Dendritic cell treated with granulocyte-macrophage colony-stimulating factor and Interleukin-4, amounts not matched to agents 40 ng/mL and 50 ng/mL, for 4 days (primary cell): Measurements from ENCODE around the gene NUDT9.
"Not testable (repeated sequence)": the region's sequence is repeated elsewhere in the genome, so short reads cannot be mapped to it uniquely, and the experiment has no call there.

Experiments
- H3K27ac Mint-ChIP-seq: one replicate; pipeline ENCODE4 v1.8.0; 2022; ENCODE audit warnings: mild to moderate bottlenecking, mixed read lengths
- H3K27me3 Mint-ChIP-seq: one replicate; pipeline ENCODE4 v1.8.0; 2022; ENCODE audit warnings: mild to moderate bottlenecking, mixed read lengths
- H3K36me3 Mint-ChIP-seq: one replicate; pipeline ENCODE4 v1.8.0; 2022; ENCODE audit warnings: low read depth, mixed read lengths
- H3K4me1 Mint-ChIP-seq: one replicate; pipeline ENCODE4 v1.8.0; 2022; ENCODE audit warnings: low read depth, mixed read lengths
- H3K4me3 Mint-ChIP-seq: one replicate; pipeline ENCODE4 v1.8.0; 2022; ENCODE audit warnings: mild to moderate bottlenecking, moderate library complexity, mixed read lengths
- H3K9me3 Mint-ChIP-seq: one replicate; pipeline ENCODE4 v1.8.0; 2022; ENCODE audit warnings: mixed read lengths
- intact Hi-C: fragments of 100-400 bp; cut with micrococcal nuclease; formaldehyde crosslinking; loops from one replicate; pipeline ENCODE4 v1.15.0; 2022

NUDT9 gene

DNA sequence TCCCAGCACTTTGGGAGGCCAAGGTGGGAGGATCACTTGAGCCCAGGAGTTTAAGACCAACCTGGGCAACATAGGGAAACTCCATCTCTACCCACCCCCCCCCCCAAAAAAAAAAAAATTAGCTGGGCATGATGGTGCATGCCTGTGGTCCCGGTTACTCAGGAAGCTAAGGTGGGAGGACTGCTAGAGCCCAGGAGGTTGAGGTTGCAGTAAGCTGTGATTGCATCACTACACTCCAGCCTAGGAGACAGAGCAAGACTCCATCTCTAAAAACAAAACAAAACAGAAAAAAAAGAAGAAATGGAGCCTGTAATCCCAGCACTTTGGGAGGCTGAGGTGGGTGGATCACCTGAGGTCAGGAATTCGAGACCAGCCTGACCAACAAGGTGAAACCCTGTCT is 69.5 kb downstream of the NUDT9 start:
- H3K27me3 Mint-ChIP-seq, H3K4me3 Mint-ChIP-seq, H3K36me3 Mint-ChIP-seq, H3K4me1 Mint-ChIP-seq, intact Hi-C loops, H3K27ac Mint-ChIP-seq: not testable (repeated sequence)
- H3K9me3 Mint-ChIP-seq = peaks cover 16% of the 10 kb centered on the region

DNA sequence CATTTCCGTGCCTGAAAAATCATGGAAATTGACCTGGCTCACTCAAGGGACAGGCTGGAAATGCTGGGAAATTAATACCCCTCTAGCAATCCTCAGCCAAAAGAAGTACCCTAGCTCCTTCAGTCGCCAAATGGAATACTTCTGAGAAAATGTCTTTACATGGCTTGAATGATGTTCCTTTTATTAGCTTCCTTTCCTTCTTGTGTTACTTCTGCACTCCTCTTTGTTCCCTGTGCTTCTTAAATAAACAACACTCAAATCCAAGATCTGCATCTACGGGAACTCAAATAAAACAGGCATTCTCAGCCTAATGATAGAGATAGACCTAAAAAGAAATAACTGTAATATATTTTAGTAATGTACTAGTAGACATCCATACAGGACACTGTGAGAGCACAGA is 70.7 kb downstream of the NUDT9 start:
- Mint-ChIP-seq H3K36me3 (no peaks in the 10 kb centered on the region), H3K4me1 (no peaks in the 10 kb centered on the region), H3K27me3 (no peaks in the 10 kb centered on the region), H3K9me3 (peaks cover 11% of the 10 kb centered on the region), H3K27ac (no peak overlapping the region), H3K4me3 (no peak overlapping the region)
- intact Hi-C loops = no loop called here

DNA sequence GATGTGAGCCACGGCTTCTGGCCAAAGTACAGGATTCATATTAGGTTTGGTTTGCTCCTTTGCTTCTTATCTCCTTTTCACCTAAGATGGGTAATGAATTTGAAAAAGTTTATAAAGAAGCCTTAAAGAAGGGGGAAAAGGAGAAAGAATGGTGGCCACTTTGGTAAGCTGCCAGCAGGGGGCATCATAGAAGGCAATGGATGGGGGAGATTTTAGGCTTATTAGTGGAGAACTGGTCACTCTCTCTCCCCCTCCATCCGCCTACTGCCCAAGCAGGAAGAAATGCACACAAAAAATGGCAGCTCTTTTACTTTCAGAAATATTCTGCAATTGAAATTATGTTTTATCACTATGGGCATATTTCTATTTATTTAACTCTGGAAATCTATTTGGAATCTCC is 74.8 kb downstream of the NUDT9 start:
- Mint-ChIP-seq H3K36me3 (no peaks in the 10 kb centered on the region), H3K4me1 (no peaks in the 10 kb centered on the region), H3K9me3 (no peaks in the 10 kb centered on the region), H3K27ac (no peak overlapping the region), H3K27me3 (no peaks in the 10 kb centered on the region), H3K4me3 (no peak overlapping the region)
- intact Hi-C loops = loop anchor here (1.0 to 5.0 kb wide), 2 partner anchors 342 to 355 kb away; no protein-coding TSS in a partner anchor

DNA sequence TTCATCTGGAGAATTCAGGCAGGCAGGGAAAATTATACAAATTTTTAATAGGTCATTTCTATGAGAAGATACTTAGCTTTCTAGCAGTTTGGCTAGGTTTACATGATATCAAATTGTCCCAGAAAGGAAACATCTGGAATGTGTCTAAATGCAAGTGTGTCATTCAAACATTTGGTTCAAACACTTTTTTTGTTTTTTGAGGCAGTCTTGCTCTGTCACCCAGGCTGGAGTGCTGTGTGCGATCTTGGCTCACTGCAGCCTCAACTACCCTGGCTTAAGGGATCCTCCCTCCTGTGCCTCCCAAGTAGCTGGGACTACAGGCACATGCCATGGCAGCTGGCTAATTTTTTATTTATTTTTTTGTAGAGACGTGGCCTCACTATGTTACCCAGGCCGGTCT is 75.2 kb downstream of the NUDT9 start:
- H3K4me3 Mint-ChIP-seq = no peak overlapping the region
- H3K27ac Mint-ChIP-seq = no peak overlapping the region
- H3K27me3 Mint-ChIP-seq = no peaks in the 10 kb centered on the region
- no peaks in the 10 kb centered on the region for H3K9me3 Mint-ChIP-seq
- no peaks in the 10 kb centered on the region for H3K4me1 Mint-ChIP-seq
- no peaks in the 10 kb centered on the region for H3K36me3 Mint-ChIP-seq
- intact Hi-C loops = loop anchor here (1.0 to 5.0 kb wide), 2 partner anchors 342 to 355 kb away; no protein-coding TSS in a partner anchor

DNA sequence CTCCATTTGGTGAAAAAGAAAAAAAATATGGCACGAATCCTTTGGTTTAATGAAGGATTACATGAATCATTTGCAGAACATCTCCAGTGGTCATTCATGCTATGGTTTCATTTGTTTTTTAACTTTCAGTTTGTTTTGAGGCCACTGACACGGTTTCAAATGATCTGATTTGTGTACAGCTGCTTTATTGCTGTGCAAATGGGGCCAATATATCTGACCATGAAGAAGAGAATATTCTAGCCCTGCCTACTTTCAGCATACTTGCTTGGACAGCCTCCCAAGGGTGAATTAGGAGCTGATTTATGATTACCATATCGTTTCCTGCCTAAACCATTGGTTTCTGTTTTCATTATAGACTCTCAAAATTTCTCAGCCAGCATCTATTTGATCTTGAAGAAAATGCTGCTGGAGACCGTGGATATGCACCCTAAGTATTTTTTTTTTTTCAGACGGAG is 76.1 kb downstream of the NUDT9 start:
- intact Hi-C loops = loop anchor here (5.0 kb wide), 1 partner anchor 354 kb away; no protein-coding TSS in a partner anchor
- Mint-ChIP-seq H3K27ac (no peak overlapping the region), H3K4me3 (no peak overlapping the region)

DNA sequence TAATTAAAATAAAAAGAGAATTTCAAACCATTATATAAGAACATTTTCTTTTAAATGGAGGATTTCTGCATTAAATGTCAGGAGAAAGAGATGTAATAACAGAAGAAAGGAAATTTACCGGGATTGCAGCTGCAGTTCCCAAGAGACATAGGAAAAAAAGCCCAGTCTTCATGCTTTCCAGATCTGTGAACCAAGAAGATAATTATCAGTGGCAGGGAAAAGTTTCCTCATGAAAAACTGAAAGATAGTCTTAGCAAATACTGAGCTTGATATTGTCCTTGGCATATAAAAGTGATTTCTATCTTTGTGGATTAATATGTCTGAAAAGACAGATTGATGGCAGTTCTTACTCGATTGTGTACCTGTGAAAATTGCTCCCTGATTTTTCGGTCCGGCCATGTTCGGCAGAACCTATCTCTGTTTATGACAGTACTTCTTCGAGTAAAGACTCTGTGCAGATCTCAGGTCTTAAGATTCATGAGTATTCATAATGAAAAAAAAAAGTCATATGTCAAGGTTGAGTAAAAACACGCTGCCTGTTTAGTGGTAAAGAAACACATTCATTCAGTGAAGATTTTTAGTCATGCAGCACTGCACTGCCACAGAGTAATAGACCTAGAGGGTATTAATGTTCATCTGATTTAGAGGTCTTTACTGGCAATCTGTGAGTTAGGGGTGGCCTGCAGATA is 77.2 kb downstream of the NUDT9 start:
- no peak overlapping the region for H3K27ac Mint-ChIP-seq
- H3K36me3 Mint-ChIP-seq = no peaks in the 10 kb centered on the region
- no peaks in the 10 kb centered on the region for H3K4me1 Mint-ChIP-seq
- H3K4me3 Mint-ChIP-seq = no peak overlapping the region
- no peaks in the 10 kb centered on the region for H3K9me3 Mint-ChIP-seq
- no peaks in the 10 kb centered on the region for H3K27me3 Mint-ChIP-seq
- intact Hi-C loops = loop anchor here (5.0 kb wide), 1 partner anchor 353 kb away; no protein-coding TSS in a partner anchor

More for the DNA sequence above, 76.1 kb downstream of the NUDT9 start:
- Mint-ChIP-seq H3K27me3 (no peaks in the 10 kb centered on the region), H3K4me1 (no peaks in the 10 kb centered on the region), H3K9me3 (no peaks in the 10 kb centered on the region), H3K36me3 (no peaks in the 10 kb centered on the region)

DNA sequence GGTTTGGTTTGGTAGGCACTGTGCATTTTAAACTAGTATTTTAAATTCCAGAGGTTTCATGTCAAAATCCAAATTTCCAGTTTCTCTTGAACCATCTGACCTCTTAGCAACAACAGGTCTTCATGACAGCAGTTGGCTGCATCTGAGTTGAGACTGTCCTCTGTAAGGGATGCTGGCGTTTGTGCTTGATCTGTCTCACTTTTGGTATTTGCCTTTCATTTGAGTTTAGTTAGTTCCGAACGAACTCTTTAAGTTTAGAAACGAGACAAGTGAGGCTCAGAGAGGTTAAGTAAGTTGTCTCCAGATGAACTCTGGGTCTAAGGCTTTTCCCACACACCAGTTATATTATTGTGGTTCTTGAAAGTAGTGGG is 77.7 kb downstream of the NUDT9 start:
- Mint-ChIP-seq H3K4me3 (no peak overlapping the region), H3K27me3 (no peaks in the 10 kb centered on the region), H3K36me3 (no peaks in the 10 kb centered on the region), H3K4me1 (no peaks in the 10 kb centered on the region), H3K27ac (no peak overlapping the region), H3K9me3 (no peaks in the 10 kb centered on the region)
- intact Hi-C loops = no loop called here

DNA sequence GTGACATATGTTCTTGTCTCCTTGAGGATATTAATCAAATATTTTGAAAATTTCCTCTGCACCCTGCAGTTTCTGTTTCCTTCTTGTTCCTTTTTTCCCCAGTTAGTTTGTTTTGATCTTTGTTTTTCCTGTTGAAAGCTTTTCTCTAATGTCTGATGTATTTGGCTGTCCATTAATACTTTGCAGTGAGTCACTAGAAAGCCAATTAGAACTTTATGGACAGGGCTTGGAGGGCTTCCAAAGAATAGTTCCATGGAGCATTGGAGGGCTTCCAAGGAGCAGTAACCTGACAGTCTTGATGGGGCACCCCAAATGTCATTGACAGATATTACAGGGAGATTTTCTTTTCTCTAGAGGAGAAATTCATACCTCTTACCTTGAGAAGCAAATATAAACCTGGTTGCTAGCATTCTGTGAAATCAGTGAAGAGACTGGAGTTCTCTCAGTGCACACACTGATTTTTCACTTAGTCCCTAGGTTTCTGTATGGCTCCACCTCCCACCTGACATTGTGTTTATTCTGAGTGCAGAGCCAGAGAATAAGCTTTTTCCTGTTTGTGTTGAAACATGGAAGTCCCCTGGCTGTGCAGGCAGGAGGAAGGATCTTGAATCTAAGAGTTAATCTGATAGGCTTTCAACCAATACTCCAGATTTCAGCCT is 80.3 kb downstream of the NUDT9 start:
- Mint-ChIP-seq H3K9me3 (no peaks in the 10 kb centered on the region), H3K27me3 (no peaks in the 10 kb centered on the region), H3K27ac (no peak overlapping the region), H3K4me1 (no peaks in the 10 kb centered on the region), H3K4me3 (no peak overlapping the region), H3K36me3 (no peaks in the 10 kb centered on the region)
- intact Hi-C loops = no loop called here

DNA sequence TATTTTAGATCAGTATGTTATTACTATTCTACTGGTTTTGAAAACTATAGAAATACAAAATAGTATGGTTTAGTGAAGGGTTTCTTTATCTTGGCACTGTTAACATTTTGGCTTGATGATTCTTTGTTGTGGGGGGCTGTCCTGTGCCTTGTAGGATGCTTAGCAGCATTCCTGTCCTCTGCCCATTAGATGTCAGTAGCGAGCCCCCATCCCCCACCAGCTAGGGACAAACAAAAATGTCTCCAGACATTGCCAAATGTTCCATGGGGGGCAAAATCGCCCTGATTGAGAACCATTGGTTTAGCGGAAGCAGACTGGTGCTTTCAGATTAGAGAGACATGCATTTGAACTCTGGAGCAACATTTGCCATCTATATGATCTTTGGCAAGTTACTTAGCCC is 83.5 kb downstream of the NUDT9 start:
- Mint-ChIP-seq H3K4me3 (no peak overlapping the region), H3K27ac (no peak overlapping the region), H3K4me1 (no peaks in the 10 kb centered on the region)

DNA sequence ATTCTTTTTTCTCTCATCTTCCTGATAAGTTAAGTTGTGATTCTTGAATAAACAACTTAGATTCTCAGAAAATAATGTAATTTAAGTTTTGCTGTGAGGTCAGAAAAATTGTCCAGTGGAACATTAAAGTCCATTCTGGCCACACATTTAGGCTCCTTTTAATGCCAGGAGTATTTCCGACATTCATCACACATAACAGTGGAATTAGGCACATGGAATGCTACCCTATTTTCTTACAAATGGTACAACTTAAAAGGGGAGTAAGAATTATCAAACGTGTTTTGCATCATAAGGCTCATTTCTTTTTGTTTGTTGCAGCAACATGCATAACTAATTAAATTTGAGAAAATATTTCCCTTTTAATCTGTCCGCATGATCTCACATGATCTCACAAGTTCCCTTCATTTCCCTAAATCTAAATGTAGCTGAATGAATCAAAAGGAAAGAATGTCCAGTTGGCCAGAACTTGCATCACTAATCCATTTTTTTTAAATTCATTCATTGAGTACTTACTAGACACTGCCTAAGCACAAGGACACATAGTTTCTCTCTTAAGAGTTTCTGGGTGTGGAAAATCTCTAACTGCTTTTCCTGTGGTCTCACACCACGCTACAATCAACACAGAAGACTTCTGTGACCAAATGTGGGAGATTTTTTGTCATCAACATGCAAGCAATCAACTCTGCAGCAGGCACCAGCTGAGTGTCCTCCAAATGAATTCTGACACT is 84.8 kb downstream of the NUDT9 start:
- Mint-ChIP-seq H3K4me1 (peaks cover 7% of the 10 kb centered on the region), H3K27me3 (no peaks in the 10 kb centered on the region), H3K4me3 (no peak overlapping the region), H3K36me3 (no peaks in the 10 kb centered on the region), H3K9me3 (no peaks in the 10 kb centered on the region), H3K27ac (no peak overlapping the region)
- intact Hi-C loops = no loop called here

More for the DNA sequence above, 83.5 kb downstream of the NUDT9 start:
- no peaks in the 10 kb centered on the region for H3K9me3 Mint-ChIP-seq
- H3K27me3 Mint-ChIP-seq = no peaks in the 10 kb centered on the region
- intact Hi-C loops = no loop called here
- no peaks in the 10 kb centered on the region for H3K36me3 Mint-ChIP-seq
